Measurements from ENCODE around the gene ATOH8.

Gene ATOH8

DNA sequence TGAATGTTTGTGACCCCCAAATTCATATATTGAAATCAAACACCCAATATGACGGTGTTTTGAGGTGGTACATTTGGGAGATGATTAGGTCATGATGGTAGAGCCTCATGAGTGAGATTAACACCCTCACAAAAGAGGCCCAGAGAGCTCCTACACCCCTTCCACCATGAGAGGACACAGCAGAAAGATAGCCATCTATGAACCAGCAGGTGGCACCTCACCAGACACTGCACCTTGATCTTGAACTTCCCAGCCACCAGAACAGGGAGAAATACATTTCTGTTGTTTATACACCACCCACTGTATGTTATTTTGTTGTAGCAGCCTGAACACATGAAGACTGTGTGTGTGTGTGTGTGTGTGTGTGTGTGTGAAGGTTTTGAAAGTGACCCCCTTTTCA lies 76.9 kb downstream of the ATOH8 start:
- Histone ChIP-seq H3K4me3 (no peak overlapping the region), H3K9ac (no peak overlapping the region), H3K27ac (no peak overlapping the region), H3K9me3 (replicated peaks in 1 of 11) (peaks cover 0 to 11% (median 2%) of the 10 kb centered on the region in 11 experiments; a peak in 11 of 22 replicates), H3K4me1 (peaks cover 7 to 29% (median 19%) of the 10 kb centered on the region in 10 experiments; a peak in 19 of 20 replicates), H3K4me2 (no peak overlapping the region), H4K20me1 (no peaks in the 10 kb centered on the region), H3K36me3 (no peaks in the 10 kb centered on the region), H3K27me3 (no peaks in the 10 kb centered on the region)
- TF ChIP-seq Cebpa-rat (IDR thresholded peaks at IDR 0.05): no peak

DNA sequence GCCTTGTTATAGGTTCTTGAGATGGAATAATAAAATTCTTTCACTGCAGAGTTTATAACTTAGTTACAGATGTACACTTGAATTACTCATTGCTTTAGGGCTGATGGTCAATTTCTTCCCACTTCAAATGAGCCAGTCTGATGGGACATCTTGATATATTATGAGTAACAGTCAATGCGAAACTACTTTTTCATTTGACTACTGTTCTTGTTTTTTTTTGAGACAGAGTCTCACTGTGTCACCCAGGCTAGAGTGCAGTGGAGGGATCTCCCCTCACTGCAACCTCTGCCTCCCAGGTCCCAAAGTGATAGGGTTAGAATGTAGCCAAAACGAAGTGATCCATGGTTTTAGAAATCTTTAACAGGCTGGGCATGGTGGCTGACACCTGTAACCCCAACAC lies 77.9 kb downstream of the ATOH8 start:
- H4K20me1 ChIP-seq: no peaks in the 10 kb centered on the region
- H3K9ac ChIP-seq: no peak overlapping the region
- H3K4me1 ChIP-seq: peaks cover 7 to 29% (median 19%) of the 10 kb centered on the region in 10 experiments; a peak in 19 of 20 replicates
- H3K36me3 ChIP-seq: no peaks in the 10 kb centered on the region
- no peak overlapping the region for H3K4me3 ChIP-seq
- H3K27me3 ChIP-seq: no peaks in the 10 kb centered on the region
- peaks cover 4 to 21% (median 9%) of the 10 kb centered on the region in 11 experiments; a peak in 16 of 22 replicates for H3K9me3 ChIP-seq (replicated peaks in 1 of 11)
- H3K27ac ChIP-seq: no peak overlapping the region
- no peak for TF ChIP-seq Cebpa-rat (IDR thresholded peaks at IDR 0.05)
- no peak overlapping the region for H3K4me2 ChIP-seq

DNA sequence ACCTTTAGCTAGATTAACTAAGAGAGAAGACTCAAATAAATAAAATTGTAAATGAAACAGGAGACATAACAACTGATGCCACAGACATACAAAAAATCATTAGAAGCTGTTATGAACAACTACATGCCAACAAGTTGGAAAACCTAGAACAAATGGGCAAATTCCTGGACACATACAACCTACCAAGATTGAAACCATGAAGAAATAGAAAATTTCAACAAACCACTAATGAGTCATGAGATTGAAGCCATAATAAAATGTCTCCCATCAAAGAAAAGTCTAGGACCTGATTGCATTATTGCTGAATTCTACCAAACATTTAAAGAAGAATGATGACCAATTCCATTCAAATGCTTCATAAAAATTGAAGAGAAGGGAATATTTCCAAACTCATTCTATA lies 80.7 kb downstream of the ATOH8 start:
- H3K4me3 ChIP-seq: no peak overlapping the region
- peaks cover 0 to 17% (median 0%) of the 10 kb centered on the region in 11 experiments; a peak in 5 of 22 replicates for H3K36me3 ChIP-seq
- no peaks in the 10 kb centered on the region for H4K20me1 ChIP-seq
- H3K4me1 ChIP-seq: peaks cover 7 to 14% (median 9%) of the 10 kb centered on the region in 10 experiments; a peak in 17 of 20 replicates
- H3K9me3 ChIP-seq (replicated peaks in 1 of 11): peaks cover 4 to 26% (median 12%) of the 10 kb centered on the region in 11 experiments; a peak in 16 of 22 replicates
- H3K27ac ChIP-seq: no peak overlapping the region
- H3K9ac ChIP-seq: no peak overlapping the region
- H3K4me2 ChIP-seq: no peak overlapping the region
- TF ChIP-seq Cebpa-rat (IDR thresholded peaks at IDR 0.05): no peak
- no peaks in the 10 kb centered on the region for H3K27me3 ChIP-seq

All from BLaER1 treated with 17β-estradiol and CSF1 and Interleukin-3, amounts not matched to agents 10 nM and 100 nM (cell line).